NCI-H2196 treated with DMSO at 0.1 percent for 48 hours (cell line): ENCODE data around the gene ZNF460.
"Not testable (repeated sequence)": the region's sequence is repeated elsewhere in the genome, so short reads cannot be mapped to it uniquely, and the experiment has no call there.

Source experiments
- DNase-seq: peaks from one replicate; lab custom pipeline; 2025; ENCODE audit not compliant: unreplicated experiment; lab: John Stamatoyannopoulos, UW

Gene ZNF460

DNA sequence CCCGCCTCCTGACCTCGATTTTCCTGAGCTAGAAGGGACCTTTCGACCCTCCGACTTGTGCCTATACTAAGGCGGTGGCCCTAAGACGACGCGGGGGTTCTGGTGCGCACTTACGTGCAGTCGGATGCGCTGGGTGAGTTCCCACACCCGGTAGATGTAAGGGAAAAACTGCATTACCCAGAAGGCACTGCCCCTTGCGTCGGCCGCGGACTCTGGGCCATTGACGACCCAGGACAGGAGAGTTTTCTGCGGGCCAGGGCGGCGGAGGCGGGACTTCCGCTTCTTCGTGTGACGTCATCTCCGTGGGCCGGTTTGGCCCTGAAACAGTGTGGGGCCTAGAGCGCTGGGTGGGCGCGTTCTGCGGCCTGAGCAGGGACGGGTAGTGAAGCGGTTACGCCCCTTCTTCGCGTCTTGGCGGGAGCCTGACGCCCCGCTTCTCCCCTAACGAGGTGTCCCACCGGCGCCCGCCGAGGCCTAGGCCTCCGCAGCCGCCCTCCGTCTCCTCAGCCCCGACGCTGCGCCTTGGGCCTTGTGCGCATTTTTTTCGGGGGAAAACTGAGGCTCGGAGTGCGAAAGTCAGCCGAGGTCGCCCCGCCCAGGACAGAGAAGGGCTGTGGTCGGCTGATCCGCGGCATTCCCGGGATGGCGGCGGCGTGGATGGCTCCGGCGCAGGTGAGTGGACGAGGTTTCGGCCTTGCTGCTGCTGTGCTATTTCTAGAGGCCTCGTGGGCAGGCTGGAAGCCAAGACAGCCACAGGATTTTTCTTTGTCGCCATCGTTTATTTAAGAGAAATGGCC is at the start of gene ZNF460:
ZNF460 (plus strand) TSS at position 321 of the 797 bp plus-strand sequence; CDS start at position 643, 322 bp downstream.
- peak; percentile 86 for DNase-seq

DNA sequence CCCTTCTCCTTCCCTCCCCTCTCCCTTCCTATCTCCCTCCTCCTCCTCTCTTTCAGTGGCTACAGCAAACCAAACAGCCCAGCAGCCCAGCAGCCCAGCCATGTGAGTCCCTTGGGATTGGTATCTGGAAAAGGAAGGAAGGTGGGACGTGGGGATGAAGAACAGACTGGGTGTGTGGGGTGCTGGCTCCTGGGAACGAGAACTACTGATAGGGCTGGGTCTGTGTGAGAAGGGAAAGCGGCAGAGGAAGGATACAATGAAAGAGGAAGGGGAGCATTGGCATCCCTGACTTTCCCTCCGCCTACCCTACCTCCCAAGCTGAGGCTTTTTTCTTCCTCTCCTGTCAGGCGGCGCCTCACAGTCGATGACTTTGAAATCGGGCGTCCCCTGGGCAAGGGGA is 48.6 kb upstream of the ZNF460 start:
- DNase-seq, result no peak

DNA sequence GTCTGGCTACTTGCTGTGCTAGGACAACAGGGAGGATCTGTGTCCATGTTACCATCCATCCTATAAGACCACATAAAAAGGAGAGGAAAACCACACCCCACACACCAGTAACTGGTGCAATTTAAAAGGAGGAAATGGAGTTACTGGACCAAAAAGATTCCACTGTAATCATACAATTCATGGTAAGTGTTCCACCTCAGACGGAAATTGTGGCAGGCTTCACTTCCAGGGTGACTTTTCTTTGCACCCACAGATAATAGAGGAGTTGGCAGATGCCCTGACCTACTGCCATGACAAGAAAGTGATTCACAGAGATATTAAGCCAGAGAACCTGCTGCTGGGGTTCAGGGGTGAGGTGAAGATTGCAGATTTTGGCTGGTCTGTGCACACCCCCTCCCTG is 47.1 kb upstream of the ZNF460 start:
- DNase-seq, result no peak

GRCh38 chr19:57239982-57240310 is 40.3 kb upstream of the ZNF460 start:
- no peak for DNase-seq

- peak; percentile 84 for DNase-seq
Measured at GRCh38 chr19:57240311-57241090, 39.8 kb upstream of the ZNF460 start, which contains the start of gene ZNF805. Gene ZNF805, plus strand, starts transcription at chr19:57240632. Its CDS starts 260 bp downstream, at chr19:57240892.

- DNase-seq, result no peak
Measured at GRCh38 chr19:57241176-57241575, 39.1 kb upstream of the ZNF460 start.

GRCh38 chr19:57242821-57243220 is 37.5 kb upstream of the ZNF460 start:
- DNase-seq, result no peak

GRCh38 chr19:57244513-57244912 is 35.8 kb upstream of the ZNF460 start:
- no peak for DNase-seq

- no peak for DNase-seq
Measured at GRCh38 chr19:57245066-57245465, 35.2 kb upstream of the ZNF460 start.

DNA sequence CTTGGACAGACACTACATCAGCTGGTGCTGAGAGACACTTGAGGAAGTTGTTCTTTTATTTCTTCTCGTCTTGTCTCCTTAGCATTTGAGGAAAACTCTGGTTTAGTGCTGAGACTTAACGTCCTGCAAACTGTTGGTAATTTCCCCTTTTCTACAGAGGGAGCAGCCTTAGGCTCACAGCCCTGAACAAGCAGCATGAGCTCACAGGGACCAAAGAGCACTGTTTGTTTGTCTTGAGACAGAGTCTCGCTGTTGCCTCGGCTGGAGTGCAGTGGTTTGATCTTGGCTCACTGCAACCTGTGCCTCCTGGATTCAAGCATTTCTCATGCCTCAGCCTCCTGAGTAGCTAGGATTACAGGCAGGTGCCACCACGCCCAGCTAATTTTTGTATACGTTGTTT is 34.3 kb upstream of the ZNF460 start:
- no peak for DNase-seq

DNA sequence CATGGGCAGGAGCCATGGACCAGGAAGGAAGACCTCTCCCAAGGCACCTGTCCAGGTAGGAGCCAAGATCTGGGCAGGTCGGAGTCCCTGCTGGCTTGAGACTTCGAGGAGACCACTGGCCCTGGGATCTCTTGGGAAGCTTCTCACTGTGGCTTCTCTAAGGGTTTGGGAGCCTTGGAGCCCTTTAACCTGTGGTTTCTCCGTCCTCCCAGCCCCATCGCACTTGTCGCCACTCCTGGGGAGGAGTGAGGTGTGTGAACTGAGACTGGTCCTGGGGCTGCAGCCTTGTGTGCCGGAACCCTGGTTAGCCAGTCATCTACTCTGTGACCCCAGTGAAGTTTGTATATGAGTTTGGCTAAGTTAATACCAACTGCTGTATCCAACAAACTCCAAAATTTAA is 31.6 kb upstream of the ZNF460 start:
- no peak for DNase-seq

GRCh38 chr19:57249329-57249728 is 31.0 kb upstream of the ZNF460 start:
- no peak for DNase-seq

GRCh38 chr19:57253767-57254166 is 26.5 kb upstream of the ZNF460 start:
- DNase-seq, result not testable (repeated sequence)

DNA sequence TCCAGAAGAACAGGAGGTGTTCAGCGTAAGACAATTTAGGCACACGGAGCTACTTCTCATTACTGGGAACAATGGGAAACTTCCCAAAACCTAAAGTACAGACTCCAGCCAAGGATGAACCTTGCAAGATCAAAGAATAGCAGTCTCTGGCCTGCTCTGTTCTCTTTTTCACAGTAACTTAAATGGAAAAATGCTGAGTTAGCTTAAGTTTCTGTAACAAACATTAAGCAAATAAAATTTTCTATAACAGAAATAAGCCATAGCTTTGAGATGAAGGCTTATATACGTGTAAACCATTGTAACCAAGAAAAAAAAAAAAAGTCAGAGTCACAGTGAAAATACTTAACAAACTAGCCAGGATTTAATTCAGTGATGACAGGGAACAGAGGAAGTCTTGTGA is 18.2 kb upstream of the ZNF460 start:
- no peak for DNase-seq

- no peak for DNase-seq
Measured at GRCh38 chr19:57263244-57263741, 17.0 kb upstream of the ZNF460 start.

DNA sequence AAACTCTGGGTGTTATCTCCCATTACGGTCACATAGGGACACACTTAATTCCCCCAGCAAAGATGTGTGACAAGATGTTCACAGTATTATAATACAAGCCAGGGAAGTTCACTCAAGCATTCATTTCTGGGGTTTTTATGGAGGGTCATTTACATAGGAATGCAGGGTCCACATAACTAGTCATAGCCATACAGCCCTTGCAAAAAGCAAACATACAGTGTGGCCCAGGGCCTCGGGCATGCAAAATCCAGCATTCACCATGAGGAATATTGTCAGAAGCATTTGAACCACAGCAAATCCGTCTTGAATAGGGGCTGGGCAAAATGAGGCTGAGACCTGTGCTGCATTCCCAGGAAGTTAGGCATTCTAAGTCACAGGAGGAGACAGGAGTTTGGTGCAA is 13.0 kb upstream of the ZNF460 start:
- no peak for DNase-seq

DNA sequence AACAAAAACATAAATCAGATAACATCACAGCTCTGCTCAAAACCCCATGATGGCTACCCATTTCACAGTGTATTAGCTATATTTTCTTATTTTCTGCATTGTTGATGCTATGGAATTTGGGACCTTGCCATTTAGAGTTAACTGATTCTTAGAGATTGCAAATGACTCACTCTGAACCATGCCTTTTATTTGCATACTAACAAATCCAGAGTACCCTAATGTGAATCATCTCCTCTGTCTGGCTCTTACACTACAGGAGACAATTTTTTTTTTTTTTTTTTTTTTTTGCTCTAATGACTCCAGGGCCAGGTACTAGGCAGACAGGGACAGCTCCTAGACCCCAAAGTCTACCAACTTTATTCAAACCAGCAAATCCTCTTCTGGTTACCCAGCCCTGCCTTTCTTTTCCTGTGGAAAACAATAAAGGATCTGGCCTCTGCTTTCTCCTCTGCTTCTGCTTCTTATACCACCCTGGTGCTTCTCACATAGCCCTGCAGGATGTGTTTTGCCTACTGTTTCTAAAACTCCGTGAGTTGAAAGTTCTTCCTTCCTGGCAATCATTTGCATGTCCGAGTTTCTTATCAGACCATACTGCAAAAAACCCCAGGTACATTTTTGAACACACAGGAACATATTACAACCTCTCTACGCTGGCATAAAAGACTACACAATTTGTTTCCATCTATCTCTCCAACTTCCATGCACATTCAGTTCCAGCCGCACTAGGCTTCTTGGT is 10.6 kb upstream of the ZNF460 start:
- no peak for DNase-seq

GRCh38 chr19:57271280-57271679 is 9.0 kb upstream of the ZNF460 start:
- DNase-seq, result no peak

- no peak for DNase-seq
Measured at GRCh38 chr19:57273014-57273413, 7.3 kb upstream of the ZNF460 start.

DNA sequence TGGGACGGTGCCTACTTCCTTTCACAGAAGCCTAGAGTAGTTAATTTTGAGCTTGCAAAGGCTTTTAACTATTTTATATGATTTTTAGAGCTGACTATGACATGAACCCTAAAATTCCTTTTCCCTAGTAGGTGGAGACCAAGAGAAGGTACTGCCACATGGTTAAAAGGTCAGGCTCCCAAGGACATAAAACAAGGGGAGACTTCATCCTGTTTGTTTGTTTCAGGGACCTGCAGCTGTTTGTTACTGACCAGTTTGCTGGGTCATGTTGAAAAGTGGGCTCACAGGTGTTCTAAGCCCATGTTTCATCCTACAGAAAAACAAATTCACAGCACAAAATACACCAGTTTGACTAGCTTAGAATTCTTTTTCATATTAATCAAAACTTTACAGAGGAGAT is 3.9 kb upstream of the ZNF460 start:
- no peak for DNase-seq

DNA sequence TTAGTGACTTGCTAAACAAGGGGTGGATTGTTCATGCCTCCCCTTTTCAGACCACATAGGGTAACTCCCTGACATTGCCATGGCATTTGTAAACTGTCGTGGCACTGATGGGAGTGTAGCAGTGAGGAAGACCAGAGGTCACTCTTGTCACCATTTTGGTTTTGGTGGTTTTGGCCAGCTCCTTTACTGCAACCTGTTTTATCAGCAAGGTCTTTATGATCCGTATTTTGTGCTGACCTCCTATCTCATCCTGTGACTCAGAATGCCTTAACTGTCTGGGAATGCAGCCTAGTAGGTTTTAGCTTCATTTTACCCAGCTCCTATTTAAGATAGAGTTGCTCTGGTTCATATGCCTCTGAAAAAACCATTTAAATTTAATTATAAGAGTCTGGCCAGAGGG is 1.8 kb upstream of the ZNF460 start:
- not testable (repeated sequence) for DNase-seq
